Measurements from ENCODE around the gene TCL1B.

Gene TCL1B

GRCh38 chr14:95667249-95667693 is 19.0 kb upstream of the TCL1B start:
- no peak for DNase-seq (ENCODE audit: low read depth in 2 of 2)

GRCh38 chr14:95668235-95668772 is 17.9 kb upstream of the TCL1B start:
- DNase-seq (ENCODE audit: low read depth in 2 of 2): no peak

GRCh38 chr14:95674613-95675012 is 11.6 kb upstream of the TCL1B start:
- no peak for DNase-seq (ENCODE audit: low read depth in 2 of 2)

DNA sequence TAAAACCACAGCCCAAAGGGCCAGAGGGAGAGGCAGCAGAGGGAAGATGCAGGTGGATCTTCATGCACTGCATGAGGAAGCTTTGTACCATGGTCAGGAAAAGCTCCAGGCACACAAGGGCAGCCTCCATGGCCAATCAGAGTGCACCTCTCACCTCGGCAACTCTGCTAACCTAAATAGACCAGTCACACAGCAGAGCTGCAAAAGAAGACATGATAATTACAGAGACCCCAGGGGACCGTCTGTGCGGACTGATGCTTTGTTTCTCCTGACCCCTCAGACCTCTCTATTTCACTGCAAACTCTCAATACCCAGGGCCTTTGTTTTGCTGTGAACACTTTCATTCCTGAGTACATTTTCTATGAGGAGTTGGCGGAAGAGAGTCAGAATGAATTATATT is 10.7 kb upstream of the TCL1B start:
- no peak for DNase-seq (ENCODE audit: low read depth in 2 of 2)

- DNase-seq (ENCODE audit: low read depth in 2 of 2): no peak
These were observed 8.9 kb upstream of the TCL1B start for GRCh38 chr14:95677179-95677835.

GRCh38 chr14:95679148-95679815 is 6.9 kb upstream of the TCL1B start:
- no peak for DNase-seq (ENCODE audit: low read depth in 2 of 2)

GRCh38 chr14:95679998-95680735 is 6.1 kb upstream of the TCL1B start:
- DNase-seq (ENCODE audit: low read depth in 2 of 2): no peak

DNA sequence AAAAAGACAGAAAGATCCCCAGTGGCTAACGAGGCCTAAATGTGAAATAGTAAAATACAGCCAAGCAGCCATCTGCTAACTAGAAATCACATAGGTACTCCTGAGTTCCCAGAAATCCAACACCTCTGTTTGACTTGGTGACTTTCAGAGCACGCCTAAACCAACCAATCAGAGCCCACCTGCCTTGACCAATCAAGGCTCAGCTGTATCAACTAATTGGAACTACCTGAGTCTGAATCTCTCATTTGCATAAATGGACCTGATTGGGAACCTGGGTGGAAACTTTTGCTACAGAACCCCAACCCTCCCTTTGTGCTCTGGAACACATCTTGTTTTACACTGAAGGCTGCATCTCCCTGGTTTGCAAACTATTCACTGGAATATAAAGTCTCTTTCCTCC is 5.1 kb upstream of the TCL1B start:
- DNase-seq (ENCODE audit: low read depth in 2 of 2): no peak

GRCh38 chr14:95683793-95684192 is 2.4 kb upstream of the TCL1B start:
- peak in 1 of 2 donors; percentile 18 for DNase-seq (ENCODE audit: low read depth in 2 of 2)

DNA sequence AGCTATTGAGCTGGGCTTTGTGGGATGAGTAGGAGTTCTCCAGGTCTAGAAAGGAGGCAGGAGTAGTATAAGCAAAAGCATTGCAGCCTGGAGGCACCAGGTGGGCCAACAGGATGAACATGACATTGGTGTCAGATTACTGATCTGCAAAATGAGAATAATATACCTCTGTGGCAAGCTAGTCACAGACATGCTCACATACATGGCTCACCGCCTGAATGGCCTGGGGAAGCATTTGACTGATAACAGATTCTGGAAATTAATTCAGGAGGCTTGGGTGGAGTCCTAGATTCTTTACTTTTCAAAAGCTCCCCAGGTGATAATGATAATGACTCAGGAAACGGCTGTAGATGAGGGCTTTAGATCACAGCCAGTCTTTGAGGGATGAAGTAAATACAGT is 709 bp downstream of the TCL1B start:
- DNase-seq (ENCODE audit: low read depth in 2 of 2): no peak

DNA sequence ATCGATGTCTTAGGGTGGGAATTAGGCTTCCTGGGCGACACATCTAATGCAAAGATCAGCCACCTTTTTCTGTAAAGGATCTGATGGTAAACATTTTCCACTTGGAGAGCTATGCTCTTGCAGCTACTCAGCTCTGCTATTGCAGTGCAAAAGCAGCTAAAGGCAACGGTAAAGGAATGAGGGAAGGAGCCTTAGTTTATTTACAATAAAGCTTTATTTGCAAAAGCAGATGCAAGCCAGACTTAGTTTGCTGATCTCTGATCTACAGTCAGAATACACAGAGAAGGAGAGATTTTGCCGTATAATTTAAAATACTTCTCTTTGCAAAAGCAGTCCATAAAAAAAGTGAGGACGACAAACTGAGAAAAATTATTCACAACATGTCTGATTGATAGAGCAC is 3.2 kb downstream of the TCL1B start:
- DNase-seq (ENCODE audit: low read depth in 2 of 2): no peak

GRCh38 chr14:95690815-95691214 is 4.6 kb downstream of the TCL1B start:
- no peak for DNase-seq (ENCODE audit: low read depth in 2 of 2)

DNA sequence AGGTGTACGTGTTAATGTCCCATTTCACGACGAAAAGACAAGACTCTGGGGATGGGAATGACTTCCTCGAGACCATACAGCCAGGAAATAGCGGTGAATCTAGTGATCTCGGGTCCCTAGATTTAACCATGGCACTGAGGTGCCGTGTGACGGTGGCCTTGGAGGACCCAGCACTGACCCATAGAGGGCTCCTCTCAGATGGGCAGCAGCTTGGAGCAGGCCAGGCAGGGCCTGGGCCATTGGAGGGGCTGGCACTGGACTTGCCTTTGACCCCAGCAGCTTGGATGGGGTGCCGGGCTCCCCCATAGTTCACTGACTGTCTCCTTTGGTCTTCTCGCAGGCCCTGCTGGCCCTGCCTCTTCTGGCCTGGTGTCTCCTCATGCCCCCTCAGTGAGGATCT is 5.4 kb downstream of the TCL1B start:
- no peak for DNase-seq (ENCODE audit: low read depth in 2 of 2)

- no peak for DNase-seq (ENCODE audit: low read depth in 2 of 2)
These were observed 5.9 kb downstream of the TCL1B start for GRCh38 chr14:95692109-95692508.

- DNase-seq (ENCODE audit: low read depth in 2 of 2): no peak
These were observed 8.8 kb downstream of the TCL1B start for GRCh38 chr14:95695051-95695450.

- DNase-seq (ENCODE audit: low read depth in 2 of 2): no peak
These were observed 9.7 kb downstream of the TCL1B start for GRCh38 chr14:95695913-95696312.

DNA sequence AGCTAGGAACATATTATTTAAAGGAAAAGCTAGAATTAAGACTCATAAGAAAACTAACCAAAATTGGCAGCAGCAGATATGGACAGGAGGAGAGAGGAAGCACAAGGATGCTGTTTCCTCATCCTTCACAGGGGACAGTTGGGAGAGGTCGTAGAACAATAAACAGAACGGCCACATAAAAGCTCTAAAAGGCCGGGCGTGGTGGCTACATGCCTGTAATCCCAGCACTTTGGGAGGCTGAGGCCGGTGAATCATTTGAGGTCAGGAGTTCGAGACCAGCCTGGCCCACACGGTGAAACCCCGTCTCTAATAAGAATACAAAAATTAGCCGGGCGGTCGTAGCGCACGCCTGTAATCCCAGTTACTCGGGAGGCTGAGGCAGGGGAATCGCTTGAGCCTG is 10.5 kb downstream of the TCL1B start:
- no peak for DNase-seq (ENCODE audit: low read depth in 2 of 2)

GRCh38 chr14:95697764-95698163 is 11.5 kb downstream of the TCL1B start:
- no peak for DNase-seq (ENCODE audit: low read depth in 2 of 2)

DNA sequence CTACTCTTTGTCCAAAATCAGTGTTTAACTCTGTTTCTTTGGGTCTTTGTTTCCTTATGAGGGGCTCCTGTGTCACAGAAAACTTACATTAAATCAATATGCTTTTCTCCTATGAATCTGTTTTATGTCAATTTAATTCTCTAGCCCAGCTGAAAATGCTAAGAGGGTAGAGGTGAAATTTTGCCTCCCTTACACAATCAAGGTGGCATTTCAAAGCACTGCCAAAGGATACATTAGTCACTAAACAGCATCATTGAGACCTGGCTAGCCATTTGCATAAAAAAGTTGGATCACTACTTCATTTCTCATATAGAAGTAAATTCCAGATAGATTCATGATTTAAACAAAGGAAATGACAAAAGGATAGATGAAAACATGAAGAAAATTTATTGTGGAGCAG is 12.1 kb downstream of the TCL1B start:
- no peak for DNase-seq (ENCODE audit: low read depth in 2 of 2)

DNA sequence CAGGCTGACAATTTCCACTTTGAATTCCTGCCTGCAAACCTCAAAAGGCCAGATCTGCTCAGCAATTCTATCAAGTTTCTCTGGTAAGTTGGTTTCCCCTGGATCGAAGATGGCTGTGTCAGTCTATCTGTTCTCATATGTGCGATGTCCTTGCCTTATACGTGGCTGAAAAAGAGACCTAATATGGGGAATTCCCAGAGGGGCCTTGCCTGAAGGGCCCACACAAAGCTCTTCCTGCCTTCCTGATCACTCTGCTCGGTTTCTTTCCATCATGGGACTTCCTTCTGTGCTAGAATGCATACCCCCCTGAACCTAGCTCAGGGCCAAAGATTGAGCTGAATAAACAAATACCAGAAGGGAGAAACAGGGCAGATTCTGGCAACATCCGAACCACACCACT is 13.2 kb downstream of the TCL1B start:
- no peak for DNase-seq (ENCODE audit: low read depth in 2 of 2)

DNA sequence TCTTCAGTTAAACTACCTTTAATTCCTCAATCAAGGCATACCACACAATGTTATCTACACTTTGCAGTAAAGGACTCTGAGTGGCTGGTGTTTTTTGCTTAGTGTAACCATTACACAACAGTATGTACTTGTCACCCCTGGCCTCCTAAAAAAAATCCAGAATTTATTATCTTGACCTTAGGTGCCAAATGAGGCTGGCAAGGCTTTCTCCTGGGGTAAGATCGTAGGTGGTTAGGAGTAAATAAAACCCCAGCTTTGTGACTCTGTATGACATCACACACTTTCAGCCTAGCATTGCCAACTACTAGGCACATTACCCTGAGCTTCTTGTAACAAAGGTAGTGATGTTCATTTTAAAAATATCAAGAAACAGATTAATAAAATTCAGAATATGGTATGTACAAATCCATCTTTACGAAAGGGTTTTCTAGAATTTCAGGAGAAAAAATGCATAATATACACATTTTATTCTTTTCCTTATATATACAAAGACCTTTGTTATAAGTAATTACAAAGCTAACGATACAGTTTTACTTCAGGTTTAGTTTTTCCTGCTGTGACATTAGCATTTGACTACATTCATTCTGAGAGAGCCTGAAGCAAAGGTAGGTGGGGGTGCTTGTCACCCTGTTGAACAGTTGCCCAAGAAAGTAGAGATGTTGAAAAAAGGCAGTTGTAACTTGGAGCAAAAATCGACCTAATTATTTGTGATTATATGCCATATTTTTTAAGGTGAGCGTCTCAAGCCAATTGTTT is 14.2 kb downstream of the TCL1B start:
- DNase-seq (ENCODE audit: low read depth in 2 of 2): no peak

- no peak for DNase-seq (ENCODE audit: low read depth in 2 of 2)
These were observed 15.6 kb downstream of the TCL1B start for GRCh38 chr14:95701846-95702221.
